ENCODE results near the gene PCSK2.

Gene PCSK2

GRCh38 chr20:17530153-17530552 is 303.3 kb downstream of the PCSK2 start:
- TF ChIP-seq, protein P1, sequence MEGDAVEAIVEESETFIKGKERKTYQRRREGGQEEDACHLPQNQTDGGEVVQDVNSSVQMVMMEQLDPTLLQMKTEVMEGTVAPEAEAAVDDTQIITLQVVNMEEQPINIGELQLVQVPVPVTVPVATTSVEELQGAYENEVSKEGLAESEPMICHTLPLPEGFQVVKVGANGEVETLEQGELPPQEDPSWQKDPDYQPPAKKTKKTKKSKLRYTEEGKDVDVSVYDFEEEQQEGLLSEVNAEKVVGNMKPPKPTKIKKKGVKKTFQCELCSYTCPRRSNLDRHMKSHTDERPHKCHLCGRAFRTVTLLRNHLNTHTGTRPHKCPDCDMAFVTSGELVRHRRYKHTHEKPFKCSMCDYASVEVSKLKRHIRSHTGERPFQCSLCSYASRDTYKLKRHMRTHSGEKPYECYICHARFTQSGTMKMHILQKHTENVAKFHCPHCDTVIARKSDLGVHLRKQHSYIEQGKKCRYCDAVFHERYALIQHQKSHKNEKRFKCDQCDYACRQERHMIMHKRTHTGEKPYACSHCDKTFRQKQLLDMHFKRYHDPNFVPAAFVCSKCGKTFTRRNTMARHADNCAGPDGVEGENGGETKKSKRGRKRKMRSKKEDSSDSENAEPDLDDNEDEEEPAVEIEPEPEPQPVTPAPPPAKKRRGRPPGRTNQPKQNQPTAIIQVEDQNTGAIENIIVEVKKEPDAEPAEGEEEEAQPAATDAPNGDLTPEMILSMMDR (conservative IDR thresholded peaks at IDR 0.05; ENCODE audit: control insufficient read depth, insufficient read depth, low read depth, low read length) = no peak
- H3K4me3 ChIP-seq (ENCODE audit: control insufficient read depth, low read depth, low read length) = no peak overlapping the region
- DNase-seq (ENCODE audit: low read depth) = no peak

GRCh38 chr20:17530716-17531664 is 304.1 kb downstream of the PCSK2 start, which contains the start of gene BFSP1:
Gene BFSP1 (minus strand): TSS chr20:17531379. CDS start chr20:17531329, 50 bp downstream.
- DNase-seq (ENCODE audit: low read depth) = peak; percentile 51
- TF ChIP-seq, protein P1 (conservative IDR thresholded peaks at IDR 0.05; ENCODE audit: control insufficient read depth, insufficient read depth, low read depth, low read length) = no peak
- H3K4me3 ChIP-seq (ENCODE audit: control insufficient read depth, low read depth, low read length) = peak within 1 kb of the TSS; percentile 35

- TF ChIP-seq, protein P1 (conservative IDR thresholded peaks at IDR 0.05; ENCODE audit: control insufficient read depth, insufficient read depth, low read depth, low read length) = no peak
- peak overlapping the region; percentile 33 for H3K4me3 ChIP-seq (ENCODE audit: control insufficient read depth, low read depth, low read length)
- no peak for DNase-seq (ENCODE audit: low read depth)
Measured at GRCh38 chr20:17531665-17532025, 304.8 kb downstream of the PCSK2 start.

DNA sequence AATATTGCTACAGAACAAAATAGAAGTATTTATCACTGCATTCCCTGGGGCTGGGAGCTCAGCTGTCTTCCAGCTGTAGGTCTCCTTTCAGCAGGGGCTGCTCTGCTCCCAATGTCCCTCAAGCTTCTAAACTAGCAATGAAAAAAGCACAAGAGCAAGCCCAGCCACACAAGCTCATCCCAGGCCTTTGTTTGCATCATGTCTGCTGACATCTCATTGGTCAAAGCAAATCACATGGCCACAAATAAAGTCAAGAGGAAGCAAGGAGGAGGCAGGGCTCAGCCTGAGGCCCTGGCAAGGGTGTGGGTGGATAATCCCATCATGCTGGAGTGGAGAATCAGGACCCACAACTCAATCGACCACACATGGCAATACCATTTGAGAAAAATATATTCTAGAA is 306.6 kb downstream of the PCSK2 start:
- H3K4me3 ChIP-seq (ENCODE audit: control insufficient read depth, low read depth, low read length) = no peak overlapping the region
- TF ChIP-seq, protein P1 (conservative IDR thresholded peaks at IDR 0.05; ENCODE audit: control insufficient read depth, insufficient read depth, low read depth, low read length) = no peak
- peak; percentile 72 for DNase-seq (ENCODE audit: low read depth)

DNA sequence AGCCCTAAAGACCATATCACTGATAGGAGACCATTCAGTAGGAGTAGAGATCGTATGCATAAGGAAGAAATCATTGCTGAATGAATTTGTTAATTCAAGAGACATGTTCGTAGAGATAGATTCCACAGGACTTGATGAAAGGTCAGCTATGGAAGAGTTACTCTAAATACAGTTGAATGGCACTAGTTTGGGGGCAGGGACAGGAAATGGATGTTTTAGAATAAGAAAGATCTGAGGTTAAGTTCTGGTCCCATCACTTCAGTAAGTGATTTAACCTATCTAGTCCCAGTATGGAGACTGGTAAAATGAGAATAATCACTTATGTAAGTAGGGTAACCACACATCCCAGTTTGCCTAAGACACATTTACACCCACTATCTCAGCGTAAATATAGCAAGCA is 307.2 kb downstream of the PCSK2 start:
- DNase-seq (ENCODE audit: low read depth) = no peak
- TF ChIP-seq, protein P1 (conservative IDR thresholded peaks at IDR 0.05; ENCODE audit: control insufficient read depth, insufficient read depth, low read depth, low read length) = no peak
- H3K4me3 ChIP-seq (ENCODE audit: control insufficient read depth, low read depth, low read length) = no peak overlapping the region

Measured in fibroblast of mammary gland (primary cell).